Activated CD8-positive, alpha-beta memory T cell treated with anti-CD3 and anti-CD28 coated beads for 24 hours (primary cell): ENCODE measurements around the gene SECTM1.

Experiments
- DNase-seq: peaks from one replicate; pipeline ENCODE4 v3.0.0-alpha.2; 2020

The SECTM1 gene

GRCh38 chr17:82346342-82347300 lies 13.1 kb upstream of the SECTM1 start:
- no peak for DNase-seq

GRCh38 chr17:82345151-82345976 lies 11.8 kb upstream of the SECTM1 start:
- DNase-seq: no peak

- DNase-seq: no peak
Observed at GRCh38 chr17:82344175-82344907, 10.8 kb upstream of the SECTM1 start.

- no peak for DNase-seq
Observed at GRCh38 chr17:82343560-82343959, 10.0 kb upstream of the SECTM1 start.

- DNase-seq: no peak
Observed at GRCh38 chr17:82342361-82343079, 9.0 kb upstream of the SECTM1 start.

- no peak for DNase-seq
Observed at GRCh38 chr17:82339634-82340580, 6.3 kb upstream of the SECTM1 start.

- no peak for DNase-seq
Observed at GRCh38 chr17:82338858-82339633, 5.5 kb upstream of the SECTM1 start.

- no peak for DNase-seq
Observed at GRCh38 chr17:82334622-82335394, 1.2 kb upstream of the SECTM1 start.

- DNase-seq: no peak
Observed at GRCh38 chr17:82334204-82334621, 647 bp upstream of the SECTM1 start.

GRCh38 chr17:82332669-82333278 lies 792 bp downstream of the SECTM1 start:
- no peak for DNase-seq

- no peak for DNase-seq
Observed at GRCh38 chr17:82331345-82331939, 2.1 kb downstream of the SECTM1 start.

GRCh38 chr17:82330322-82331239 lies 3.0 kb downstream of the SECTM1 start:
- no peak for DNase-seq

- no peak for DNase-seq
Observed at GRCh38 chr17:82329683-82330321, 3.8 kb downstream of the SECTM1 start.

- no peak for DNase-seq
Observed at GRCh38 chr17:82328994-82329507, 4.5 kb downstream of the SECTM1 start.

- no peak for DNase-seq
Observed at GRCh38 chr17:82328141-82328993, 5.2 kb downstream of the SECTM1 start.

- no peak for DNase-seq
Observed at GRCh38 chr17:82327757-82328140, 5.8 kb downstream of the SECTM1 start.
